ENCODE results near the gene DSCAML1.

DSCAML1 gene

GRCh38 chr11:117706322-117706814 lies 90.6 kb downstream of the DSCAML1 start:
- Histone ChIP-seq H3K9ac (ENCODE audit: low read length) (no peak overlapping the region), H3K27me3 (ENCODE audit: low read depth, low read length) (peaks cover 84% of the 10 kb centered on the region), H3K4me1 (ENCODE audit: low read length) (no peaks in the 10 kb centered on the region), H2AFZ (ENCODE audit: low read depth, low read length) (no peak overlapping the region), H4K20me1 (ENCODE audit: insufficient read depth, low read length) (no peaks in the 10 kb centered on the region), H3K4me3 (ENCODE audit: low read length) (no peak overlapping the region), H3K36me3 (replicated peaks; ENCODE audit: low read depth, low read length) (no peaks in the 10 kb centered on the region), H3K9me3 (ENCODE audit: insufficient read depth, low read length) (no peaks in the 10 kb centered on the region), H3K27ac (ENCODE audit: low read length) (no peak overlapping the region), H3K4me2 (ENCODE audit: low read length) (no peak overlapping the region), H3K79me2 (ENCODE audit: low read length) (no peaks in the 10 kb centered on the region)
- TF ChIP-seq CTCF (IDR thresholded peaks at IDR 0.05; ENCODE audit: low read depth, low read length) (no peak), EZH2phosphoT487 (IDR thresholded peaks at IDR 0.05; ENCODE audit: low read depth) (no peak)

GRCh38 chr11:117705866-117706265 lies 91.2 kb downstream of the DSCAML1 start:
- TF ChIP-seq CTCF (IDR thresholded peaks at IDR 0.05; ENCODE audit: low read depth, low read length) (no peak), EZH2phosphoT487 (IDR thresholded peaks at IDR 0.05; ENCODE audit: low read depth) (no peak)
- Histone ChIP-seq H3K4me3 (ENCODE audit: low read length) (no peak overlapping the region), H3K27me3 (ENCODE audit: low read depth, low read length) (peaks cover 79% of the 10 kb centered on the region), H3K27ac (ENCODE audit: low read length) (no peak overlapping the region), H3K9ac (ENCODE audit: low read length) (no peak overlapping the region), H3K9me3 (ENCODE audit: insufficient read depth, low read length) (no peaks in the 10 kb centered on the region), H3K4me1 (ENCODE audit: low read length) (no peaks in the 10 kb centered on the region), H3K79me2 (ENCODE audit: low read length) (no peaks in the 10 kb centered on the region), H4K20me1 (ENCODE audit: insufficient read depth, low read length) (no peaks in the 10 kb centered on the region), H3K4me2 (ENCODE audit: low read length) (no peak overlapping the region), H2AFZ (ENCODE audit: low read depth, low read length) (no peak overlapping the region), H3K36me3 (replicated peaks; ENCODE audit: low read depth, low read length) (no peaks in the 10 kb centered on the region)

GRCh38 chr11:117704395-117705100 lies 92.5 kb downstream of the DSCAML1 start:
- no peak overlapping the region for H3K4me2 ChIP-seq (ENCODE audit: low read length)
- no peaks in the 10 kb centered on the region for H4K20me1 ChIP-seq (ENCODE audit: insufficient read depth, low read length)
- H2AFZ ChIP-seq (ENCODE audit: low read depth, low read length) = no peak overlapping the region
- no peaks in the 10 kb centered on the region for H3K79me2 ChIP-seq (ENCODE audit: low read length)
- H3K36me3 ChIP-seq (replicated peaks; ENCODE audit: low read depth, low read length) = no peaks in the 10 kb centered on the region
- no peak overlapping the region for H3K27ac ChIP-seq (ENCODE audit: low read length)
- no peaks in the 10 kb centered on the region for H3K9me3 ChIP-seq (ENCODE audit: insufficient read depth, low read length)
- no peak overlapping the region for H3K9ac ChIP-seq (ENCODE audit: low read length)
- no peak for TF ChIP-seq EZH2phosphoT487 (IDR thresholded peaks at IDR 0.05; ENCODE audit: low read depth)
- TF ChIP-seq CTCF (IDR thresholded peaks at IDR 0.05; ENCODE audit: low read depth, low read length) = no peak
- no peak overlapping the region for H3K4me3 ChIP-seq (ENCODE audit: low read length)
- peaks cover 69% of the 10 kb centered on the region for H3K27me3 ChIP-seq (ENCODE audit: low read depth, low read length)
- H3K4me1 ChIP-seq (ENCODE audit: low read length) = no peaks in the 10 kb centered on the region

- Histone ChIP-seq H3K79me2 (ENCODE audit: low read length) (no peaks in the 10 kb centered on the region), H3K9ac (ENCODE audit: low read length) (no peak overlapping the region), H3K27me3 (ENCODE audit: low read depth, low read length) (peaks cover 59% of the 10 kb centered on the region), H2AFZ (ENCODE audit: low read depth, low read length) (no peak overlapping the region), H4K20me1 (ENCODE audit: insufficient read depth, low read length) (no peaks in the 10 kb centered on the region), H3K4me1 (ENCODE audit: low read length) (no peaks in the 10 kb centered on the region), H3K4me3 (ENCODE audit: low read length) (no peak overlapping the region), H3K27ac (ENCODE audit: low read length) (no peak overlapping the region), H3K4me2 (ENCODE audit: low read length) (no peak overlapping the region), H3K36me3 (replicated peaks; ENCODE audit: low read depth, low read length) (no peaks in the 10 kb centered on the region), H3K9me3 (ENCODE audit: insufficient read depth, low read length) (no peaks in the 10 kb centered on the region)
- TF ChIP-seq CTCF (IDR thresholded peaks at IDR 0.05; ENCODE audit: low read depth, low read length) (no peak), EZH2phosphoT487 (IDR thresholded peaks at IDR 0.05; ENCODE audit: low read depth) (no peak)
These were observed 93.9 kb downstream of the DSCAML1 start for GRCh38 chr11:117702946-117703598.
